Measurements from ENCODE around the gene GSK3B.
"Not testable (repeated sequence)": the region's sequence is repeated elsewhere in the genome, so short reads cannot be mapped to it uniquely, and the experiment has no call there.

The GSK3B gene

DNA sequence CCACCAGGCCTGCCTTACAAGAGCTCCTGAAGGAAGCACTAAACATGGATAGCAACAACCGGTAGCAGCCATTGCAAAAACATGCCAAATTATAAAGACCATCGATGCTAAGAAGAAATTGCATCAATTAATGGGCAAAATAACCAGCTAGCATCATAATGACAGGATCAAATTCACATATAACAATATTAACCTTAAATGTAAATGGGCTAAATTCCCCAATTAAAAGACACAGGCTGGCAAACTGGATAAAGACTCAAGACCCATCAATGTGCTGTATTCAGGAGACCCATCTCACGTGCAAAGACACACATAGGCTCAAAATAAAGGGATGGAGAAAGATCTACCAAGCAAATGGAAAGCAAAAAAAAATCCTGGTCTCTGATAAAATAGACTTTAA, 88.5 kb downstream of the GSK3B start:
- DNase-seq (ENCODE audit: low read depth) = not testable (repeated sequence)

DNA sequence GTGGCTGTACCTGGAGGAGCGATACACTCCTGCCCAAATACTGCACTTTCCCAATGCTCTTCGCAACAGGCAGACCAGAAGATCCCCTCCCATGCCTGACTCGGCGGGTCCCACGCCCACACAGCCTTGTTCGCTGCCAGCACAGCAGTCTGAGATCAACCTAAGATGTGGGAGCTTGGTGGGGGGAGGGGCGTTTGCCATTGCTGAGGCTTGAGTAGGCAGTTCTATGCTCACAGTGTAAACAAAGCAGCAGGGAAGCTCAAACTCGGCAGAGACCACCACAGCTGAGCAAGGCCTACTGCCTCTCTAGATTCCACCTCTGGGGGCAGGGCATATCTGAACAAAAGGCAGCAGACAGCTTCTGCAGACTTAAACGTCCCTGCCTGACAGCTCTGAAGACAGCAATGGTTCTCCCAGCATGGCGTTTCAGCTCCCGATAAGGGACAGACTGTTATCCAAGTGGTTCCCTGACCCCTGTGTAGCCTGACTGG, 90.2 kb downstream of the GSK3B start:
- peak; percentile 26 for DNase-seq (ENCODE audit: low read depth)

DNA sequence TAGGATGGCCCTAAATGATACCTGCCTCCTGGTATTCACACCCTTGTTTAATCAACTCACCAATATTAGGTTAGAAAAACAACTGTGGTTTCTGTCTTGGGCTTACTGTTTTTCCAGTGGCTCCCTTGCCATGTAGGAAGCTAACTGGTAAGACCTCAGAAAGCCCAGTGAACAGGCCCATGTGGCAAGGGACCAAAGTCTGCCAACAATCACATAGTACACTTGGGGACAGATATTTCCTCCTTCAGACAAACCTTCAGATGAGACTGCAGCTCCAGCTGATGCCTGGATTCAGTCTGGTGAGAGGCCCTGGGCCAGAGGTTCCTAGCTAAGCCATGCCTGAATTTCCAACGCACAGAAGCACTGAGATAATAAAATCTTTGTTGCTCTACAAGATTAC, 96.1 kb downstream of the GSK3B start:
- no peak for DNase-seq (ENCODE audit: low read depth)

DNA sequence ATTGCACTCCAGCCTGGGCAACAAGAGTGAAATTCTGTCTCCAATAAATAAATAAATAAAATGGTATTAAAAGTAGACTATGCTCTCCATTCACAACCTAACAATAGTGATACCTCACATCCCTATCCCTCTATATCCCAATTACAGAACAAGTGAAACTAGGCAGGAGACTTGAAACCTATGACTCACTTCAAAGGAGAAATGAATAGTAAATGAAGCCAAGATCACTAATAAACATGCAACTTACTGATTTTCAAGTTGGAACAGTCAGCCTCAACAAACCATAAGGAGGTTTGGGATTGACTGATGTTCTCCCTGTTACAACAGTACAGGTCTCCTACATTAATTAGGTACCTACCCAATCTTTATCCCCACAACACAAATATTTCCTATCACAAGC, 103.4 kb downstream of the GSK3B start:
- peak; percentile 39 for DNase-seq (ENCODE audit: low read depth)

DNA sequence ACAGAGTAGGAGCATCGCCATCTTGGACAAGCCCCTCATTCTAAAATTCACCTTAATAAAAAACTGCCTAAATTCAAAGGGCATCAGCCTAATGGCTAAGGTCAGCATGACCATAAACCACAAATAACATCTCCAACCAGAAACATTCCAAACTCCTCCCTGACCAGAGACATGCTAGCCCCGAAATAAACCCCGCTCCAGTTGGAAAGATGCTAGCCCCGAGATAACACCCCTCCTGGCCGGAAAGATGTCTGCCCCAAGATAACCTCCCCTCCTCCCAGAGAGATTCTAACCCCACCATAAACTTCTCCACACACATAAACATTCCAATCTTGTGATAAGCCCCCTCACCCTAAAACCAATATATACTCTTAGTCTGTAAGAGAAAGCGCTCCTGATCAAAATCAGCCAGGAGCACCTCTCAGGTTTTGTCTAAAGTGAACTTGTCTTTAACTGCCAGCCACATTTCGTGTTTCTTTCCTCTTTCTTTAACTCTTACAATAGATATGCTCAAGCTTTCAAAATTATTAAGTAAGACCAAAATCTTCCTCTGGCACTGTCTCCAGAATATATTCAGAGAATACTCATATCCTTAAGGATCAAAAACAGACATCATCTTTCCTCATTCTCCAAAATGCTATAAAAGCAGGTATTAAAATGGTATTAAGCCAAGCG, 104.1 kb downstream of the GSK3B start:
- DNase-seq (ENCODE audit: low read depth) = no peak

DNA sequence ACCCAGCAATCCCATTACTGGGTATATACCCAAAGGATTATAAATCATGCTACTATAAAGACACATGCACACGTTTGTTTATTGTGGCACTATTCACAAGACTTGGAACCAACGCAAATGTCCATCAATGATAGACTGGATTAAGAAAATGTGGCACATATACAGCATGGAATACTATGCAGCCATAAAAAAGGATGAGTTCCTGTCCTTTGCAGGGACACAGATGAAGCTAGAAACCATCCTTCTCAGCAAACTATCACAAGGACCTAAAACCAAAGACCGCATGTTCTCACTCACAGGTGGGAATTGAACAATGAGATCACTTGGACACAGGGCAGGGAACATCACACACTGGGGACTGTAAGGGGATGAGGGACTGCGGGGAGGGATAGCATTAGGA, 107.4 kb downstream of the GSK3B start:
- DNase-seq (ENCODE audit: low read depth) = not testable (repeated sequence)

DNA sequence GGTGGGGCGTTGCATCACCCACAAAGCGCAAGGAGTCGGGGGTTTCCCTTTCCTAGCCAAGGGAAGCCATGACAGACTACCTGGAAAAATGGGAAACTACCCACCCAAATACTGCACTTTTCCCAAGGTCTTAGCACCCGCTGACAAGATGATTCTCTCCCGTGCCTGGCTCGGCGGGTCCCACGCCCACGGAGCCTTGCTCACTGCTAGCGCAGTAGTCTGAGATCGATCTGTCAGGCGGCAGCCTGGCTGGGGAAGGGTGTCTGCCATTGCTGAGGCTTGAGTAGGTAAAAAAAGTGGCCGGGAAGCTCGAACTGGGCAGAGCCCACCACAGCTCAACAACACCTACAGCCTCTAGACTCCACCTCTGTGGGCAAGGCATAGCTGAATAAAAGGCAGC, 112.9 kb downstream of the GSK3B start:
- no peak for DNase-seq (ENCODE audit: low read depth)

DNA sequence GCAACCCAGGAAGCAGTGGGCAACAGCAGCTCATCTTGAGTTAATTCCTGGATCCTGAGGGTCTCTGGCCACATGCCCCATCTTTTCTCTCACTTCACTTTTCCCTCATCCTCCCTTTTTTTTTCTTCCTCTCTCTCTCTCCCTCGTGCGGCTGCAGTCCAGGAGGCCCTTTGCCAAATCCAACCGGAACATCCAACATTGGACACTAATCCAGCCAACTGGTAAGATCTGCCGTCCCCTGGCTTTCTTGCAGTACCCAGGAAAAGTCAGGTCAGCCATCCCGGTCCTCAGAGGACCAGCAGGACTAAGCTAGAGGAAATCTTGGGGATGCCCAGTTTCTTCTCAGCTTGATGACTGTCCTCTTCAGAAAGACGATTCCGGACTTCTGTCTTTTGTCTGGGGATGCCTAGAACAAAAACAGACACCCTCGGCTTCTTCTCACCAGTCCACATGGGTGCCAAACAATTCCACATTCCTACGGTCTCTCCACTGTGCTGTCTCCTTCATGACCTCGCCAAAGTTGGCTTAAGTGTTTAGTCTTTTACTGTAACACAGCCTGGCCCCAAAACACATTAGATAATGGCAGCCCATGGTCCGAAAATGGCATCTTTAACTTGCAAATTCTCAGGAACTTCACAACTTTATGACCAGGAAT, 115.6 kb downstream of the GSK3B start:
- no peak for DNase-seq (ENCODE audit: low read depth)

DNA sequence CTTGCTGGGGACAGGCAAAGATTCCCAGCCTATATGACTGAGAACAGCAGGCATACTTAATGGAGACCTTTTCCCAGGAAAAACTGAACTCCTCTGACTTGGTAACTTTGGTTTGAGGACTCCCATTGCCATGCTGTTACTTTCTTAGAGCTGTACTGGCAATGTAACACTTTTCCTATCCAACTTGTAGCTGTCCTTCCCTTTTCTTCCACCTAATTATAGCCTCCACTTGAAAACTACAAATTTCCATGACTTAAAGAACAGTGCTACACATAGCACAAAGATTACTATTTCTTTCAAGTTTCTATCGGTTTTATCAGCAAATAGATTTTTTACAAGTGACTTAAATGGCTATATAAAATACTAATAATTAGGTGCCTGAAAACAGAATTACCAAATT, 116.9 kb downstream of the GSK3B start:
- no peak for DNase-seq (ENCODE audit: low read depth)

DNA sequence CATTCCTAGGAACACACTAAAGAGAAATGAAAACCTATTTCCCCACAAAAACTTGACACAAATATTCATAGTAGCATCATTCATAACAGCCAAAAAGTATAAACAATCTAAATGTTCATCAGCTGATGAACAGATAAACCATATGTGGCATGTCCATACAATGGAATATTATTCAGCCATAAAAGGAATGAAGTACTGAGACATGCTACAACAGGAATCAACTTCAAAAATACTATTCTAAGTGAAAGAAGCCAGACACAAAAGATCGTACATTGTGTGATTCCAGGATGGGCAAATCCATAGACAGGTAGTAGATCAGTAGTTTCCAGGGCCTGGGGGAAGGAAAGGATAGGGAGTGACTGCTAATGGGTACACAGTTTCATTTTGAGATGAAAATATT, 118.0 kb downstream of the GSK3B start:
- no peak for DNase-seq (ENCODE audit: low read depth)

DNA sequence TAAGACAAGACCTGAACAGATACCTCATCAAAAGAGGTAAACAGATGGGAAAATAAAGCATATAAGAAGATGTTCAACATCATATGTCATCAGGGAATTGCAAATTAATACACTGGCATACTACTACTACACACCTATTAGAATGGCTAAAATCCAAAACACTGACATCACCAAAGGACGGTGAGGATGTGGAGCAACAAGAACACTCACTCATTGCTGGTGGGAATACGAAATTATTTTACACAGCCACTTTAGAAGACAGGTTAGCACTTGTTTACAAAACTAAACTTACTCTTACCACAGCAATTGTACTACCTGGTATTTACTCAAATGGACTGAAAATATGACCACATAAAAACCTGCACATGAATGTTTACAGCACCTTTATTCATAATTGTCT, 119.6 kb downstream of the GSK3B start:
- no peak for DNase-seq (ENCODE audit: low read depth)

DNA sequence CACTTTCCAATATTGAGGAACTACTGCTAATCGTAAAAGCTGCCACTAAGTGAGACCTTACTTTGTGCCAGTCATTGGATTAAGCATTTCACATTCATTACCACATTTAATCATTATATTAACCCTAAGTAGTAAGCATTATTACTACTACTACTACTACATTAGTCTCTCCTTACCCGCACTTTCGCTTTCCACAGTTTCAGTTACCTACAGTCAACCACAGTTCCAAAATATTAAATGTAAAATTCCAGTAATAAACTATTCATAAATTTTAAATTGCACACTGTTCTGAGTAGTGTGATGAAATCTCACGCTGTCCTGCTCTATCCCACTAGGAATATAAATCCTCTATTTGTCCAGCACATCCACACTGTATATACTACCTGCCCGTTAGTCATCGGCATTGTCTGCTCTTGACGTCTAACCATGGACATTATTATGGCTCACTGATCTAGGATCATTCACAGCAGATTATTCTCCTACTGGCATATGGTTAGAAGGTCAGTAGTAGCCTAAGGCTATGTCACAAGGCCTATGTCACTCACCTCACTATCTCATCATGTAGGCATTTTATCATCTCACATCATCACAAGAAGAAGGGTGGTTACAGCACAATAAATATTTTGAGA, 121.1 kb downstream of the GSK3B start:
- DNase-seq (ENCODE audit: low read depth) = peak; percentile 49

DNA sequence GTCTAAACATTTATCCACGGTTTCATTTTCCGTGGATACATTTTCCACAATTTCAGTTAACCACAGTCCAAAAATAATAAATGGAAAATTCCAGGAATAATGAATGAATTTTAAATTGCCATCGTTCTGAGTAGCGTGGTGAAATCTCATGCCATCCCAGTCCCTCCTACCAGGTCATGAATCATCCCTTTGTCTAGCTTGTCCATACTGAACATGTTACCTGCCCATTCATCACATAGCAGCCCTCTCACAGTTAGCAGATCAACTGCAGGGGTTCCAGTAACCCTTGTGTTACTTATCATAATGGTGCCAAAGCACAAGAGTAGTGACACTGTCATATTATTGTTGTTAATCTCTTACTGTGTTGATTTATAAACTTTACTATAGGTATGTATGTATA, 124.5 kb downstream of the GSK3B start:
- DNase-seq (ENCODE audit: low read depth) = no peak

DNA sequence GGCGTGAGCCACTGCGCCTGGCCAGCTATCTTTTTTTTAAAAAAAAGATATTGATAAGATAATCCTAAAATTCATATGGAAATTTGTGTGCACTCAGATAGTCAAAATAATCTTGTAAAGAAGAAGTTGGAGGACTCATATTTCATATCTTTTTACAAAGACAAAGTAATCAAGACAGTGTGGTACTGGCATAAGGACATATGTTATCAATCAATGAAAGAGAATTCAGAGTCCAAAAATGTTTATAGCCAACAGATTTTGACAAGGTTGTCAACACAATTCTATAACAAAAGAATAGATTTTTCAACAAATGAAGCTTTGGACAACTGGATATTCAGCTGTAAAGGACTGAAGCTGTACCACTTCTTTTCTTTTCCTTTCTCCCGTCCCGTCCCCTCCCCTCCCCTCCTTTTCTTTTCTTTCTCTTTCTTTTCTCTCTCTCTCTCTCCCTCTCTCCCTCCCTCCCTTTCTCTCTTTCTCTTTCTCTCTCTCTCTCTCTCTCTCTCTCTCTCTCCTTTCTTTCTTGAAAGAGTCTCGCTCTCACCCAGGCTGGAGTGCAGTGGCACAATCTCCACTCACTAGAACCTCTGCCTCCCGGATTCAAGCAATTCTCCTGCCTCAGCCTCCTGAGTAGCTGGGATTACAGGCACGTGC, 126.8 kb downstream of the GSK3B start:
- DNase-seq (ENCODE audit: low read depth) = no peak

DNA sequence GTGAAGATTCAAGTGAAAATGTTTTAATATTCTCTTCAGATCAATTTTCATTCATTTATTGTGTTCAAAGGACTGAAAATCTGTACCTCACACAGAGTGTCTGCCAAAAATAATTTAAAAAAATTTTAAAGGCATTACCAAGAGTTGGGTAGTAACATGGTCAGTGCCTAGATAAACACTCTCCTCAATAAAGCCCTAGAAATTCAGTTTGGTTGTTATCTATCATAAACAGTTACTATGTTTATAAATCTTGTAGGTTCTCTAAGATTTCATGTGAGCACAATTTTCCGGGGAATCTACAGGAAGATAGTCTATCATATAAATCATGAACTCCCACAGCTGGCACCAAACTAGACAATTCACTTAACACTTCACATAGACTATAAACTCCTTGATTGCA, 128.6 kb downstream of the GSK3B start:
- no peak for DNase-seq (ENCODE audit: low read depth)

DNA sequence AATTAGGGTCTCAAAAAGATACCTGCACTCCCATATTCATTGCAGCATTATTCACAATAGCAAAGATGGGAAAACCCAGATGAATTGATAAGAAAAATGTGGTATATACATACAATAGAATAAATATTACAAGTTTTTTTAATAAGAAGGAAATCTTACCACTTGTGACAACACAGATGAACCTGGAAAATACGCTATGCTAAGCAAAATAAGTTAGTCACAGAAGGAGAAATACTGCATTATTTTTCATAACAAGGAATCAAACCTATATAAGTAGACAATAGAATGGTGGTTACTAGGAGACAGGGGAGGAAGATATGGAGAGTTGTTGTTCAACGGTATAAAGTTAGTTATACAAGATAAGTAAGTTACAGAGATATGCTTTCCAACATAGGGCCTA, 130.0 kb downstream of the GSK3B start:
- no peak for DNase-seq (ENCODE audit: low read depth)

DNA sequence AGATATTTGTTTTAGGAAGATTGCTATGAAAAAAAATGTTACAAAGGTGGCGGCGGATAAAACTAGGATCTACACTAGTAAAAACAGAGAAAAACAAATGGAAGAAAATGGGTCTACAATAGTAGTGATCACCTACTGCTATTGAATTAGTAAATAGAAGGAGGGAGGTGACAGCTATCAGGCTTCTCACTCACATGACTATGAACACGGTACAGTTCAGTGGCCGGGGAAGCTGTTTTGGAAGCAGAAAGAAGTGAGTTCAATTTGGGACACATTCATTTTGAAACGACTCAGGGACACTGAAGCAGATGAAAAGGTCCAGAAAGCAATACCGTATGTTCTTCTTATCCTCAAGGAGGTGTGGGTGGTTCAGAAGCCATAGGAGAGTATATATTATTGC, 138.3 kb downstream of the GSK3B start:
- DNase-seq (ENCODE audit: low read depth) = no peak

DNA sequence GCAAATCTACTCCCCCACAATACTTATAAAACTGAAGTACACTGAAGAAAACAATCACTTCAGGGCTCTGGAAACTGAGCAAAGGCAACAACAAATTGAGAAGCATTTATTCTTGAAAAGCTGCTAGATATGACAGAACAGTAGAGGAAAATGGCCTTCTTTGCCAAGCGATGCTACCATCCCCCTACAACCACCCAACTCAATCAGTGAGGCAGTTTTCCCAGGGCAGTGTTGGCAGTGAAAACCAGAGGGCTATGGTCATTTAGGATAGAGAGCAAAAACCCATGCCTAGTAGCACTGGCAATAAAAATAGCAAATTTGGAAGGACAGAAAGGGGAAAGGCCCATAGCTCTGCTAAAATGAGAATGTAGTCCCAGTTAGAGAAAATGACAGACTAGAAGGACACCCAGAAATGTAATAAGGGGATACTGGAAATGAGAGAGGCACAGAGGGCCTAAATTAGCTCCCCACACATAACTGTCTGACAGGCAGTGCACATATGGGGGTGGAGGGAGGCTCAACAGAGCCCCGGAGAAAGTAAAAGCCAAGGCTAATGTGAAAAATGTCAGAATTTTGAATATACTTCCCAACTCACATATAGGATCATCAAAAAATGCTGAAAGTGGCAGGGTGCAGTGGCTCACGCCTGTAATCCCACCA, 143.5 kb downstream of the GSK3B start:
- DNase-seq (ENCODE audit: low read depth) = no peak

DNA sequence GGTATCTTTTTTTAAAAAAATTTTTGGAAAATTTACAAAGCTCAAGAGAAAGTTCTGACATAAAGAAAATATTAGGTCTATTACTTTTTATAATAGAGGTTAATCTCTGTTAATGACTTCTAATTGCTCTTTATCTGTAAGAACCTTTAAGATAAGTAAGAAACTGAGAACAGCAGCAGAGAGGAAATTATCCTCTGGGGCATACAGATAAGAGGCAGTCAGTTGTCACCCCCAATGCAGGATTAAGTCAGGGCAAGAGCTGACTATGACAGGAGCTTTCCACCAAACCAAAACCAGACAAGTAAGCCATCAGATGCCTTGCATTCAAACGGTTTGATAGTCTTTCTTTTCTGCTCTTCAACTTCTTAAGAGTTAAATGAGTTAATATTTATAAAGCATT, 149.0 kb downstream of the GSK3B start:
- no peak for DNase-seq (ENCODE audit: low read depth)

DNA sequence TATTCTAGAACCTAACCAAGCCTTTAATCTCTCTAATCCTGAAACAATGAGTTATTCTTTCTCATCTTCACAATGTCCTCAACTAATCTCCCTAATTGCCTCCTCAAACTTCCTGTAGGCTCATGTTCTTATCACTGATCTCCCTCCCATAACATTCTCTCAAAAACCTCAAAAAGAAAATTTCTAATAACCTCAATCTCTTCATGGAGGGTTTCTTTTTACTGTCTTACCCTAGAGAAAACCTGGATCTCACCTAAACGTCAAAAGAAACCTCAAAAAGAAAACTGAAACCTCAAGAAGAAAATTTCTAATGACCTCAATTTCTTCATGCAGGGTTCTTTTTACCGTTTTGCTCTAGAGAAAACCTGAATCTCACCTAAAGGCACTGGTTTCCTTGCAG, 150.2 kb downstream of the GSK3B start:
- peak; percentile 13 for DNase-seq (ENCODE audit: low read depth)

DNA sequence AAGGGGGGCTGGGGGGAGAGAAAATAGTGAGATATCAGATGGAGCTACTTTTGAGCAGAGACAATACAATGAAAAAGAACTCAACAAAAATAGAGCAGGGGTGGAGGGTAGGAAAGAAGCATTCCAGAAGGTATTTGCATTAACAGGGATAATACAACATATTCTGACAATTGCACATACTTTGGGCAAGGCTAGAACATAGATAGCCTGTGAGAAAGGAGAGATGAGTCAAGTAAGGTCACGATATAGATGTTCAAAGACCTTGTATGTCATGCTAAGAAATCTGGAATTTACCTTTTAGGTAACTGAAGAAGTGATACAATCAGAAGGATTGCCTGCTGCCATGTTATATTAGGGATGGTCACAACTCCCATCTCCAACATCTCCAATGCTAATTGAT, 155.2 kb downstream of the GSK3B start:
- DNase-seq (ENCODE audit: low read depth) = no peak

DNA sequence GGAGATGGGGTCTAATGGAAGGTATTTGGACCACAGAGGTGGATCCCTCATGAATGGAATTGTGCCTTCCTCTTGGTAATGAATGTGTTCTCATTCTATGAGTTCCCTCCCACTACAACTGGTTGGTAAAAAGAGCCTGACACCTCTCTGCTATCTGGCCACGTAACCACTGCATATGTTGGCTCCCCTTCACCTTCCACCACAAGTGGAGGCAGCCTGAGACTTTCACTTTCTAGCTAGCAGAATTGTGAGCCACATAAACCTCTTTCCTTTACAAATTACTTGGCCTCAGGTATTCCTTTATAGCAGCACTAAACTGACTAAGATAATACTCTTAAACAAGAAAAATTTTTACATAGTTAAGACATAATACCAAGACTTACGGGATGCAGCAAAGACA, 157.0 kb downstream of the GSK3B start:
- no peak for DNase-seq (ENCODE audit: low read depth)

Data from EH (cell line).